ENCODE data around the gene PHTF1. TPM values are rescaled to one million over a fixed set of nuclear protein-coding genes. Genes with fewer than 3 reads are reported as not detected.
A peak's percentile ranks its signal among the peaks of the same experiment; 100 is the strongest.

The PHTF1 gene
- 40.1 TPM for polyA plus RNA-seq (2013, experiment 1 of 2)
- 40.1 TPM for polyA plus RNA-seq (2013, experiment 2 of 2)

- H3K4me3 ChIP-seq (ENCODE audit: extremely low read depth, insufficient read depth, low read length, poor library complexity, severe bottlenecking): peak within 1 kb of the TSS; percentile 85
- H3K27ac ChIP-seq (ENCODE audit: low read depth, low read length, severe bottlenecking): peak within 1 kb of the TSS; percentile 98
- 1% methylated on average over 37 to 39 of the region's 47 CpGs for WGBS, 2 experiments (ENCODE audit: insufficient coverage in 2 of 2)
- H3K4me1 ChIP-seq (ENCODE audit: control insufficient read depth, insufficient read depth, low read length, poor library complexity, severe bottlenecking): peaks cover 6% of the 10 kb centered on the region
- H3K9me3 ChIP-seq (ENCODE audit: control insufficient read depth, low read length): no peaks in the 10 kb centered on the region
- peaks cover 26% of the 10 kb centered on the region for H3K36me3 ChIP-seq (ENCODE audit: control insufficient read depth, insufficient read depth, low read length)
Measured at GRCh38 chr1:113759333-113760101, at the start of gene PHTF1. Gene PHTF1, minus strand, starts transcription at chr1:113759486. Its CDS starts 783 bp downstream, at chr1:113758703.

- H3K9me3 ChIP-seq (ENCODE audit: control insufficient read depth, low read length): no peaks in the 10 kb centered on the region
- WGBS, 2 experiments (ENCODE audit: insufficient coverage in 2 of 2): 80 to 100% methylated on average over 1 to 2 of the region's 4 CpGs
- no peak overlapping the region for H3K27ac ChIP-seq (ENCODE audit: low read depth, low read length, severe bottlenecking)
- H3K4me1 ChIP-seq (ENCODE audit: control insufficient read depth, insufficient read depth, low read length, poor library complexity, severe bottlenecking): peaks cover 9% of the 10 kb centered on the region
- peaks cover 8% of the 10 kb centered on the region for H3K36me3 ChIP-seq (ENCODE audit: control insufficient read depth, insufficient read depth, low read length)
- no peak overlapping the region for H3K4me3 ChIP-seq (ENCODE audit: extremely low read depth, insufficient read depth, low read length, poor library complexity, severe bottlenecking)
Measured at GRCh38 chr1:113808450-113809195, 49.3 kb upstream of the PHTF1 start.

GRCh38 chr1:113805639-113806038 lies 46.4 kb upstream of the PHTF1 start:
- Histone ChIP-seq H3K27ac (ENCODE audit: low read depth, low read length, severe bottlenecking) (no peak overlapping the region), H3K36me3 (ENCODE audit: control insufficient read depth, insufficient read depth, low read length) (peaks cover 8% of the 10 kb centered on the region), H3K9me3 (ENCODE audit: control insufficient read depth, low read length) (no peaks in the 10 kb centered on the region), H3K4me1 (ENCODE audit: control insufficient read depth, insufficient read depth, low read length, poor library complexity, severe bottlenecking) (peaks cover 9% of the 10 kb centered on the region), H3K4me3 (ENCODE audit: extremely low read depth, insufficient read depth, low read length, poor library complexity, severe bottlenecking) (no peak overlapping the region)
- WGBS, 2 experiments (ENCODE audit: insufficient coverage in 2 of 2): 85 to 92% methylated on average over 3 of the region's 4 CpGs

GRCh38 chr1:113805256-113805531 lies 45.9 kb upstream of the PHTF1 start:
- H3K27ac ChIP-seq (ENCODE audit: low read depth, low read length, severe bottlenecking): peak overlapping the region; percentile 8
- WGBS, 2 experiments (ENCODE audit: insufficient coverage in 2 of 2): 92 to 94% methylated on average over 3 of the region's 6 CpGs
- peaks cover 8% of the 10 kb centered on the region for H3K36me3 ChIP-seq (ENCODE audit: control insufficient read depth, insufficient read depth, low read length)
- H3K9me3 ChIP-seq (ENCODE audit: control insufficient read depth, low read length): no peaks in the 10 kb centered on the region
- H3K4me1 ChIP-seq (ENCODE audit: control insufficient read depth, insufficient read depth, low read length, poor library complexity, severe bottlenecking): peaks cover 9% of the 10 kb centered on the region
- no peak overlapping the region for H3K4me3 ChIP-seq (ENCODE audit: extremely low read depth, insufficient read depth, low read length, poor library complexity, severe bottlenecking)

DNA sequence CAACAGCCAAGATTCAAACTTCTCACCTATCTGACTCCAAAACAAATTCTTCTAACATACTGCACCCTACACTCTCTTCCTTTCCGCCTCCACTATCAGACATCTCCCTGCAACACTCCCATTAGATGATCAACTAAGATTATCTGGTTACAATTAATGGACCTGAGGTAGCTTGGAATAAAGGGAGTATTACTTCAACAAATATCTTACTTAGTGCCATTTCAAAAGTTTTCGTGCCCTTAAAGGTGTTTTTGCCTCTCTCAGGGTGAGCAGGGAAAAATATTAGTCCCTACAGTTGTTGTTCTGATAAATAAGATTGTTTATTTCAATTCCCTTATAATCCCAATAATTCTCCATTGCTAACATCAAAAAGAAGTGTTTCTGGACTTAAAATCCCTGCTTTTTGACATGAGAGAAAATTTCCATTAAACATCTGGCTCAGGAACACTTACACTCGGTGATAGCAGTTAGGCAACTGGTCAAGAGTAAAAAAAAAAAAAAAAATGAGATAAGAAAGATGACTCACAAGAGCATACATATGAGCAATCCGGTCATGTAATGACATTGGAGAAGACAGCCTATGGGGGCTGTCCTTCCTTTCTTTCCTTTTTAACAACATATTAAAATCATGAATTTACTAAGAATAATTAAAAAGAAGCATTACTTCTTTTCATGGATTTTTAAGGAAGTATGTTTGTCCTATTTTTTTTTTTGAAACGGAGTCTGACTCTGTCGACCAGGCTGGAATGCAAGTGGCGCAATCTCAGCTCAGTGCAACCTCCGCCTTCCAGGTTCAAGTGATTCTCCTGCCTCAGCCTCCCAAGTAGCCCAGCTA lies 45.4 kb upstream of the PHTF1 start:
- H3K9me3 ChIP-seq (ENCODE audit: control insufficient read depth, low read length): no peaks in the 10 kb centered on the region
- 92 to 95% methylated on average over 3 to 4 of the region's 8 CpGs for WGBS, 2 experiments (ENCODE audit: insufficient coverage in 2 of 2)
- no peak overlapping the region for H3K4me3 ChIP-seq (ENCODE audit: extremely low read depth, insufficient read depth, low read length, poor library complexity, severe bottlenecking)
- peak overlapping the region; percentile 39 for H3K27ac ChIP-seq (ENCODE audit: low read depth, low read length, severe bottlenecking)
- peaks cover 9% of the 10 kb centered on the region for H3K4me1 ChIP-seq (ENCODE audit: control insufficient read depth, insufficient read depth, low read length, poor library complexity, severe bottlenecking)
- H3K36me3 ChIP-seq (ENCODE audit: control insufficient read depth, insufficient read depth, low read length): peaks cover 8% of the 10 kb centered on the region

- WGBS, 2 experiments (ENCODE audit: insufficient coverage in 2 of 2): no CpG with 5 or more reads among the region's 3 CpGs
- Histone ChIP-seq H3K36me3 (ENCODE audit: control insufficient read depth, insufficient read depth, low read length) (peaks cover 5% of the 10 kb centered on the region), H3K4me3 (ENCODE audit: extremely low read depth, insufficient read depth, low read length, poor library complexity, severe bottlenecking) (no peak overlapping the region), H3K27ac (ENCODE audit: low read depth, low read length, severe bottlenecking) (no peak overlapping the region), H3K4me1 (ENCODE audit: control insufficient read depth, insufficient read depth, low read length, poor library complexity, severe bottlenecking) (peaks cover 9% of the 10 kb centered on the region), H3K9me3 (ENCODE audit: control insufficient read depth, low read length) (no peaks in the 10 kb centered on the region)
Measured at GRCh38 chr1:113802367-113803007, 43.2 kb upstream of the PHTF1 start.

DNA sequence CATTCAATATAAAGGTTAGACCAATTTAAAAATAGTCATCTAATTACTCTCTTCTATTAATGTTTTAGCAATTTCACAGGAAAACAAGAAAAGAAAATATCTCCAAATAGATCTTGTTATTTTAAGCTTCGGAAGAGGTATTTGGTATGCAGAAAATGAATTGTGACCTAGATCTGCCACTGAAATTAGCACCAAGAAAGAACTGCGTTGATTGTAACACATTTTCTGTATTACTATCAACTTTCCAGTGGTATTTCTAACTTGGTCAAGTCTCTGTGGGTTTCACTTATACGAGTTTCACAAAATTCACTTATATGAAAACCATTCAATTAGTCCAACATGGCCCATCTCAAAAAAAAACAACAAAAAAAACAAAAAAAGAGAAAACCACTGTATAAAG lies 41.2 kb upstream of the PHTF1 start:
- H3K27ac ChIP-seq (ENCODE audit: low read depth, low read length, severe bottlenecking): no peak overlapping the region
- peaks cover 24% of the 10 kb centered on the region for H3K36me3 ChIP-seq (ENCODE audit: control insufficient read depth, insufficient read depth, low read length)

DNA sequence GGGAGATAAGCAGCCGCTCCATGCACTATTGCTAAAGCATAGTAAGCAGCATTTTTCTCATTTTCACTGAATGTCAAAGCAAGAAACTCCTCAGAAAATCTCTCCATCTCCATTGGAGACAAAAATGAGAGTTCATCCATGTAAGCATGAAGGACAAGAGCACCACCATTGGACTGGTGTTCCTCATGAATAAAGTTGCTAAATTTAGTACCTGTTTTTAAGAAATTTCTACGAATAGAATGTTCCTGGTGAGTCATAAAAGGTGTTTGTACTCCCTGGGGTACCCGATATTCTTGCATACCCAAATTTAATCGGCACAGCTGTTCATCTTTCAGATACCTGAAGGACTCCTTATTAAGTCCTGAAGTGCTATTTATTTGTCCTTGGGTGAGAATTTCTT lies 38.2 kb upstream of the PHTF1 start:
- Histone ChIP-seq H3K36me3 (ENCODE audit: control insufficient read depth, insufficient read depth, low read length) (peaks cover 43% of the 10 kb centered on the region), H3K4me3 (ENCODE audit: extremely low read depth, insufficient read depth, low read length, poor library complexity, severe bottlenecking) (no peak overlapping the region), H3K9me3 (ENCODE audit: control insufficient read depth, low read length) (no peaks in the 10 kb centered on the region), H3K4me1 (ENCODE audit: control insufficient read depth, insufficient read depth, low read length, poor library complexity, severe bottlenecking) (no peaks in the 10 kb centered on the region), H3K27ac (ENCODE audit: low read depth, low read length, severe bottlenecking) (no peak overlapping the region)
- WGBS, 2 experiments (ENCODE audit: insufficient coverage in 2 of 2): 100% methylated on average over 3 to 4 of the region's 4 CpGs

More for the DNA sequence above, 41.2 kb upstream of the PHTF1 start:
- H3K4me3 ChIP-seq (ENCODE audit: extremely low read depth, insufficient read depth, low read length, poor library complexity, severe bottlenecking): no peak overlapping the region
- H3K4me1 ChIP-seq (ENCODE audit: control insufficient read depth, insufficient read depth, low read length, poor library complexity, severe bottlenecking): peaks cover 9% of the 10 kb centered on the region
- WGBS, 2 experiments (ENCODE audit: insufficient coverage in 2 of 2): 100% methylated on average over 1 of the region's 3 CpGs; no CpG with 5 or more reads in 1 of the 2 experiments
- H3K9me3 ChIP-seq (ENCODE audit: control insufficient read depth, low read length): no peaks in the 10 kb centered on the region

- WGBS, 2 experiments (ENCODE audit: insufficient coverage in 2 of 2): 97 to 98% methylated on average over 8 to 9 of the region's 9 CpGs
- Histone ChIP-seq H3K9me3 (ENCODE audit: control insufficient read depth, low read length) (no peaks in the 10 kb centered on the region), H3K4me3 (ENCODE audit: extremely low read depth, insufficient read depth, low read length, poor library complexity, severe bottlenecking) (no peak overlapping the region), H3K36me3 (ENCODE audit: control insufficient read depth, insufficient read depth, low read length) (peaks cover 47% of the 10 kb centered on the region), H3K27ac (ENCODE audit: low read depth, low read length, severe bottlenecking) (no peak overlapping the region), H3K4me1 (ENCODE audit: control insufficient read depth, insufficient read depth, low read length, poor library complexity, severe bottlenecking) (no peaks in the 10 kb centered on the region)
Measured at GRCh38 chr1:113793878-113794834, 34.9 kb upstream of the PHTF1 start.
